ENCODE results near the gene CISTR.
"Not testable (repeated sequence)": the region's sequence is repeated elsewhere in the genome, so short reads cannot be mapped to it uniquely, and the experiment has no call there.

The CISTR gene

GRCh38 chr12:53751336-53752191 is at the start of gene CISTR:
Gene CISTR, minus strand, starts transcription at chr12:53751979.
- no peak for DNase-seq (ENCODE audit: low read depth in 2 of 2, low spot score in 1 of 2)

- no peak for DNase-seq (ENCODE audit: low read depth in 2 of 2, low spot score in 1 of 2)
These were observed 46.8 kb upstream of the CISTR start for GRCh38 chr12:53798575-53798974.

GRCh38 chr12:53795927-53796326 is 44.1 kb upstream of the CISTR start:
- no peak for DNase-seq (ENCODE audit: low read depth in 2 of 2, low spot score in 1 of 2)

- DNase-seq (ENCODE audit: low read depth in 2 of 2, low spot score in 1 of 2): no peak
These were observed 41.4 kb upstream of the CISTR start for GRCh38 chr12:53793221-53793620.

- peak in 1 of 2 donors; percentile 14 for DNase-seq (ENCODE audit: low read depth in 2 of 2, low spot score in 1 of 2)
These were observed 40.1 kb upstream of the CISTR start for GRCh38 chr12:53791735-53792326.

- DNase-seq (ENCODE audit: low read depth in 2 of 2, low spot score in 1 of 2): no peak
These were observed 37.8 kb upstream of the CISTR start for GRCh38 chr12:53789570-53789969.

GRCh38 chr12:53788892-53789291 is 37.1 kb upstream of the CISTR start:
- DNase-seq (ENCODE audit: low read depth in 2 of 2, low spot score in 1 of 2): no peak

- no peak for DNase-seq (ENCODE audit: low read depth in 2 of 2, low spot score in 1 of 2)
These were observed 34.6 kb upstream of the CISTR start for GRCh38 chr12:53786411-53786810.

- no peak for DNase-seq (ENCODE audit: low read depth in 2 of 2, low spot score in 1 of 2)
These were observed 33.4 kb upstream of the CISTR start for GRCh38 chr12:53785161-53785560.

- no peak for DNase-seq (ENCODE audit: low read depth in 2 of 2, low spot score in 1 of 2)
These were observed 30.4 kb upstream of the CISTR start for GRCh38 chr12:53782093-53782703.

GRCh38 chr12:53781228-53781801 is 29.5 kb upstream of the CISTR start:
- no peak for DNase-seq (ENCODE audit: low read depth in 2 of 2, low spot score in 1 of 2)

GRCh38 chr12:53780323-53780722 is 28.5 kb upstream of the CISTR start:
- DNase-seq (ENCODE audit: low read depth in 2 of 2, low spot score in 1 of 2): no peak

- not testable (repeated sequence) for DNase-seq (ENCODE audit: low read depth in 2 of 2, low spot score in 1 of 2)
These were observed 27.9 kb upstream of the CISTR start for GRCh38 chr12:53779679-53780078.

GRCh38 chr12:53777936-53778644 is 26.3 kb upstream of the CISTR start:
- no peak for DNase-seq (ENCODE audit: low read depth in 2 of 2, low spot score in 1 of 2)

- no peak for DNase-seq (ENCODE audit: low read depth in 2 of 2, low spot score in 1 of 2)
These were observed 25.6 kb upstream of the CISTR start for GRCh38 chr12:53777412-53777811.

GRCh38 chr12:53776872-53777271 is 25.1 kb upstream of the CISTR start:
- DNase-seq (ENCODE audit: low read depth in 2 of 2, low spot score in 1 of 2): no peak

GRCh38 chr12:53775478-53776145 is 23.8 kb upstream of the CISTR start:
- DNase-seq (ENCODE audit: low read depth in 2 of 2, low spot score in 1 of 2): no peak

GRCh38 chr12:53770281-53770680 is 18.5 kb upstream of the CISTR start:
- DNase-seq (ENCODE audit: low read depth in 2 of 2, low spot score in 1 of 2): no peak

- no peak for DNase-seq (ENCODE audit: low read depth in 2 of 2, low spot score in 1 of 2)
These were observed 17.2 kb upstream of the CISTR start for GRCh38 chr12:53768976-53769375.

GRCh38 chr12:53766881-53767280 is 15.1 kb upstream of the CISTR start:
- no peak for DNase-seq (ENCODE audit: low read depth in 2 of 2, low spot score in 1 of 2)

- no peak for DNase-seq (ENCODE audit: low read depth in 2 of 2, low spot score in 1 of 2)
These were observed 14.1 kb upstream of the CISTR start for GRCh38 chr12:53765891-53766290.
